Activated CD4-positive, alpha-beta memory T cell treated with anti-CD3 and anti-CD28 coated beads for 36 hours (primary cell): ENCODE data around the gene PPP2R1A. TPM values are rescaled to one million over a fixed set of nuclear protein-coding genes. Genes with fewer than 3 reads are reported as not detected.

Source experiments
- CTCF ChIA-PET: fragments of 350-600 bp; sonication (Branson Sonifier 250); formaldehyde crosslinking; loops from one replicate; lab custom pipeline; 2021; ENCODE audit warnings: antibody characterized with exemption, inconsistent platforms; lab: Charles Lee
- POLR2A ChIA-PET: fragments of 350-600 bp; sonication (Branson Sonifier 250); formaldehyde crosslinking; loops from one replicate; lab custom pipeline; 2021; ENCODE audit warnings: antibody characterized with exemption; lab: Charles Lee
- DNase-seq: peaks from one replicate; pipeline ENCODE4 v3.0.0-alpha.2; 2020
- H3K27ac Mint-ChIP-seq: one replicate; pipeline ENCODE4 v1.8.0; 2021; ENCODE audit warnings: mixed read lengths
- H3K27me3 Mint-ChIP-seq: one replicate; pipeline ENCODE4 v1.8.0; 2021; ENCODE audit warnings: mixed read lengths
- H3K36me3 Mint-ChIP-seq: one replicate; pipeline ENCODE4 v1.8.0; 2021; ENCODE audit warnings: mixed read lengths
- H3K4me1 Mint-ChIP-seq: one replicate; pipeline ENCODE4 v1.8.0; 2021; ENCODE audit warnings: low read depth, mixed read lengths
- H3K4me3 Mint-ChIP-seq: one replicate; pipeline ENCODE4 v1.8.0; 2021; ENCODE audit warnings: mild to moderate bottlenecking, mixed read lengths
- H3K9me3 Mint-ChIP-seq: one replicate; pipeline ENCODE4 v1.8.0; 2021; ENCODE audit warnings: mixed read lengths
- intact Hi-C: fragments of 100-400 bp; cut with micrococcal nuclease; formaldehyde crosslinking; loops from one replicate; pipeline ENCODE4 v1.15.1; 2023
- total RNA-seq, 2 experiments: library from RNA; stranded (reverse); gene quantifications; one replicate each; pipeline ENCODE4 v1.2.3, GENCODE V29; 2021

PPP2R1A gene
- total RNA-seq, 2 experiments from 2014 or later: 224 to 229 TPM

GRCh38 chr19:52211203-52211602 lies 21.4 kb downstream of the PPP2R1A start:
- peaks cover 47% of the 10 kb centered on the region for H3K36me3 Mint-ChIP-seq
- intact Hi-C loops: no loop called here
- no peak overlapping the region for H3K4me3 Mint-ChIP-seq
- H3K4me1 Mint-ChIP-seq: no peaks in the 10 kb centered on the region
- H3K9me3 Mint-ChIP-seq: no peaks in the 10 kb centered on the region
- no peaks in the 10 kb centered on the region for H3K27me3 Mint-ChIP-seq
- no peak for DNase-seq
- ChIA-PET POLR2A (no interaction called here), CTCF (no interaction called here)
- H3K27ac Mint-ChIP-seq: no peak overlapping the region

- intact Hi-C loops: no loop called here
- H3K9me3 Mint-ChIP-seq: no peaks in the 10 kb centered on the region
- DNase-seq: no peak
- no peaks in the 10 kb centered on the region for H3K27me3 Mint-ChIP-seq
- H3K4me1 Mint-ChIP-seq: no peaks in the 10 kb centered on the region
- no peak overlapping the region for H3K4me3 Mint-ChIP-seq
- CTCF ChIA-PET: interaction anchor here (1.0 kb wide), 1 partner anchor 25 kb away, joined by 3 read pairs; no protein-coding TSS in a partner anchor
- H3K36me3 Mint-ChIP-seq: peaks cover 47% of the 10 kb centered on the region
- H3K27ac Mint-ChIP-seq: no peak overlapping the region
- POLR2A ChIA-PET: no interaction called here
These were observed 22.2 kb downstream of the PPP2R1A start for GRCh38 chr19:52211926-52212571.

- no peaks in the 10 kb centered on the region for H3K9me3 Mint-ChIP-seq
- intact Hi-C loops: no loop called here
- H3K4me1 Mint-ChIP-seq: no peaks in the 10 kb centered on the region
- H3K27me3 Mint-ChIP-seq: no peaks in the 10 kb centered on the region
- DNase-seq: no peak
- ChIA-PET CTCF (interaction anchor here (1.0 kb wide), 1 partner anchor 25 kb away, joined by 3 read pairs; no protein-coding TSS in a partner anchor), POLR2A (no interaction called here)
- peaks cover 51% of the 10 kb centered on the region for H3K36me3 Mint-ChIP-seq
- H3K27ac Mint-ChIP-seq: no peak overlapping the region
- no peak overlapping the region for H3K4me3 Mint-ChIP-seq
These were observed 22.9 kb downstream of the PPP2R1A start for GRCh38 chr19:52212572-52213255.

GRCh38 chr19:52214241-52214640 lies 24.4 kb downstream of the PPP2R1A start:
- POLR2A ChIA-PET: interaction anchor here (1.6 kb wide), 1 partner anchor 23 kb away, joined by 3 read pairs; no protein-coding TSS in a partner anchor
- H3K36me3 Mint-ChIP-seq: peaks cover 59% of the 10 kb centered on the region
- no peak overlapping the region for H3K27ac Mint-ChIP-seq
- H3K9me3 Mint-ChIP-seq: no peaks in the 10 kb centered on the region
- no peaks in the 10 kb centered on the region for H3K4me1 Mint-ChIP-seq
- DNase-seq: no peak
- no peaks in the 10 kb centered on the region for H3K27me3 Mint-ChIP-seq
- no peak overlapping the region for H3K4me3 Mint-ChIP-seq
- CTCF ChIA-PET: no interaction called here
- intact Hi-C loops: no loop called here

GRCh38 chr19:52216401-52216800 lies 26.5 kb downstream of the PPP2R1A start:
- Mint-ChIP-seq H3K36me3 (peaks cover 66% of the 10 kb centered on the region), H3K27ac (no peak overlapping the region), H3K4me1 (no peaks in the 10 kb centered on the region), H3K4me3 (no peak overlapping the region), H3K9me3 (no peaks in the 10 kb centered on the region), H3K27me3 (no peaks in the 10 kb centered on the region)
- intact Hi-C loops: no loop called here
- ChIA-PET CTCF (no interaction called here), POLR2A (no interaction called here)
- DNase-seq: no peak

GRCh38 chr19:52217576-52217975 lies 27.7 kb downstream of the PPP2R1A start:
- Mint-ChIP-seq H3K36me3 (peaks cover 60% of the 10 kb centered on the region), H3K27me3 (no peaks in the 10 kb centered on the region), H3K27ac (peak overlapping the region; percentile 20), H3K9me3 (no peaks in the 10 kb centered on the region), H3K4me3 (no peak overlapping the region), H3K4me1 (no peaks in the 10 kb centered on the region)
- ChIA-PET POLR2A (no interaction called here), CTCF (no interaction called here)
- DNase-seq: no peak
- intact Hi-C loops: no loop called here

- intact Hi-C loops: no loop called here
- peaks cover 63% of the 10 kb centered on the region for H3K36me3 Mint-ChIP-seq
- ChIA-PET POLR2A (interaction anchor here (0.5 kb wide), 1 partner anchor 1320 kb away, joined by 3 read pairs; no protein-coding TSS in a partner anchor), CTCF (no interaction called here)
- no peaks in the 10 kb centered on the region for H3K27me3 Mint-ChIP-seq
- peak overlapping the region; percentile 5 for H3K27ac Mint-ChIP-seq
- no peaks in the 10 kb centered on the region for H3K9me3 Mint-ChIP-seq
- H3K4me1 Mint-ChIP-seq: no peaks in the 10 kb centered on the region
- no peak for DNase-seq
- H3K4me3 Mint-ChIP-seq: no peak overlapping the region
These were observed 29.8 kb downstream of the PPP2R1A start for GRCh38 chr19:52219611-52220010.

- no peak for DNase-seq
- Mint-ChIP-seq H3K27ac (peak overlapping the region; percentile 3), H3K4me3 (no peak overlapping the region), H3K9me3 (no peaks in the 10 kb centered on the region), H3K27me3 (no peaks in the 10 kb centered on the region), H3K36me3 (peaks cover 69% of the 10 kb centered on the region), H3K4me1 (peaks cover 7% of the 10 kb centered on the region)
- ChIA-PET POLR2A (no interaction called here), CTCF (no interaction called here)
- intact Hi-C loops: no loop called here
These were observed 31.2 kb downstream of the PPP2R1A start for GRCh38 chr19:52221031-52221430.

- intact Hi-C loops: no loop called here
- ChIA-PET POLR2A (no interaction called here), CTCF (no interaction called here)
- H3K4me3 Mint-ChIP-seq: no peak overlapping the region
- H3K36me3 Mint-ChIP-seq: peaks cover 71% of the 10 kb centered on the region
- H3K4me1 Mint-ChIP-seq: peaks cover 16% of the 10 kb centered on the region
- DNase-seq: no peak
- H3K27ac Mint-ChIP-seq: no peak overlapping the region
- H3K27me3 Mint-ChIP-seq: no peaks in the 10 kb centered on the region
- no peaks in the 10 kb centered on the region for H3K9me3 Mint-ChIP-seq
These were observed 32.1 kb downstream of the PPP2R1A start for GRCh38 chr19:52221831-52222375.

- H3K27me3 Mint-ChIP-seq: no peaks in the 10 kb centered on the region
- peaks cover 75% of the 10 kb centered on the region for H3K36me3 Mint-ChIP-seq
- DNase-seq: no peak
- ChIA-PET POLR2A (interaction anchor here (1.1 kb wide), 1 partner anchor 35 kb away, joined by 3 read pairs; no protein-coding TSS in a partner anchor), CTCF (interaction anchor here (0.6 kb wide), 1 partner anchor 285 kb away, joined by 4 read pairs; no protein-coding TSS in a partner anchor)
- intact Hi-C loops: no loop called here
- H3K9me3 Mint-ChIP-seq: no peaks in the 10 kb centered on the region
- H3K4me1 Mint-ChIP-seq: peaks cover 27% of the 10 kb centered on the region
- no peak overlapping the region for H3K4me3 Mint-ChIP-seq
- H3K27ac Mint-ChIP-seq: peak overlapping the region; percentile 55
These were observed 34.4 kb downstream of the PPP2R1A start for GRCh38 chr19:52224211-52224610.

- H3K36me3 Mint-ChIP-seq: peaks cover 59% of the 10 kb centered on the region
- no peak overlapping the region for H3K4me3 Mint-ChIP-seq
- DNase-seq: peak; percentile 73
- H3K27me3 Mint-ChIP-seq: no peaks in the 10 kb centered on the region
- H3K9me3 Mint-ChIP-seq: no peaks in the 10 kb centered on the region
- ChIA-PET POLR2A (interaction anchor here (1.1 to 1.4 kb wide), 3 partner anchors 9 to 178 kb away, joined by 3 to 10 read pairs (median 3); partner anchors contain the start of genes PPP2R1A and ZNF432), CTCF (interaction anchor here (0.7 to 1.4 kb wide), 3 partner anchors 11 to 87 kb away, joined by 3 to 12 read pairs (median 3); partner anchors contain the start of gene ZNF616)
- intact Hi-C loops: loop anchor here (1.0 kb wide), 1 partner anchor 37 kb away; no protein-coding TSS in a partner anchor
- peaks cover 40% of the 10 kb centered on the region for H3K4me1 Mint-ChIP-seq
- H3K27ac Mint-ChIP-seq: peak overlapping the region; percentile 96
These were observed 36.8 kb downstream of the PPP2R1A start for GRCh38 chr19:52226652-52227051.
